ENCODE data around the gene LMAN1L. TPM values are rescaled to one million over a fixed set of nuclear protein-coding genes. Genes with fewer than 3 reads are reported as not detected.
A peak's percentile ranks its signal among the peaks of the same experiment; 100 is the strongest.

Gene LMAN1L
- total RNA-seq, 3 donors from 2014 or later, result 0.15 TPM; not detected in 2

DNA sequence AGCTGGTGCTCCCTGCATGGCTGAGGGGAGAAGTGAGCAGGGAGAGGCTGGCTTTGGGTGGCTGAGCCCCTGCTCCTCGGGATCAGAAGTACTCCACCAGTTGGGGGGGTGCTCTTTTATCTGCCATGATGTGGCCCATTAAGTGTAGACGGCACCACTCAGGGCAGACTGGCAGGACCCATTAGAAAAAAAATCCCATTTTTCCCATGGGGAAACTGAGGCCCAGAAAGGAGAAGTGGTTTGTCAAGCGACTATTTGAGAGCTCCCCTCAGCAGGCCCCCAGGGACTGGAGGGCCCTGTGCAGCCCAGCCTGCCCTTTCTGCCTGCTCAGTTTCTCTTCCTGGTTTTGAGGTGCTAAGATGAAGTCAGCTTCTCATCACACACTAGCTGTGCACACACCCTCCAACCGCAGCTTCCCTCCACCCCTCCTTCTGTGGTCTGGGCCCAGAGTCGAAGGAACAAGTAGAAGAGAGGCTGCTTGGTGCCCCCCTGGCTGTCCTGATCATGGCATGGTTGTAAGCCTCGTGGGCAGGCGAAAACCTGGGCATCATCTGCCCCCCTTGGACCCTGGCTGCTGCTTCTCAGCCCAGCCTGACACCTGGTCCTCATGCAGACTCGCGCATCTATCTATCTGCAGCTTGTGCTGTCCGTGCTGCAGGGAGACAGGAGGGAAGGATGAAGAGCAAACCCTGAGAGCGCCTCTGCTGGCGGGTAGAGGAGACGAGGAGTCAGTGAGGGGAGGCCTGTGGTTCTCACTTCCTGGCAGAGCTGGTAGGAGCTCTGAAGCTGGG lies 25.2 kb upstream of the LMAN1L start:
- H3K27ac ChIP-seq, result peak overlapping the region; percentile 60 to 84
- intact Hi-C loops (cut with DNase I; ENCODE audit: low total_unique reads), result no loop called here
- H3K36me3 ChIP-seq, result no peaks in the 10 kb centered on the region
- DNase-seq (ENCODE audit: low spot score in 2 of 2), result peak in 1 of 2 donors; percentile 62
- peaks cover 30 to 45% of the 10 kb centered on the region in 2 donors for H3K4me1 ChIP-seq
- TF ChIP-seq, protein P1, sequence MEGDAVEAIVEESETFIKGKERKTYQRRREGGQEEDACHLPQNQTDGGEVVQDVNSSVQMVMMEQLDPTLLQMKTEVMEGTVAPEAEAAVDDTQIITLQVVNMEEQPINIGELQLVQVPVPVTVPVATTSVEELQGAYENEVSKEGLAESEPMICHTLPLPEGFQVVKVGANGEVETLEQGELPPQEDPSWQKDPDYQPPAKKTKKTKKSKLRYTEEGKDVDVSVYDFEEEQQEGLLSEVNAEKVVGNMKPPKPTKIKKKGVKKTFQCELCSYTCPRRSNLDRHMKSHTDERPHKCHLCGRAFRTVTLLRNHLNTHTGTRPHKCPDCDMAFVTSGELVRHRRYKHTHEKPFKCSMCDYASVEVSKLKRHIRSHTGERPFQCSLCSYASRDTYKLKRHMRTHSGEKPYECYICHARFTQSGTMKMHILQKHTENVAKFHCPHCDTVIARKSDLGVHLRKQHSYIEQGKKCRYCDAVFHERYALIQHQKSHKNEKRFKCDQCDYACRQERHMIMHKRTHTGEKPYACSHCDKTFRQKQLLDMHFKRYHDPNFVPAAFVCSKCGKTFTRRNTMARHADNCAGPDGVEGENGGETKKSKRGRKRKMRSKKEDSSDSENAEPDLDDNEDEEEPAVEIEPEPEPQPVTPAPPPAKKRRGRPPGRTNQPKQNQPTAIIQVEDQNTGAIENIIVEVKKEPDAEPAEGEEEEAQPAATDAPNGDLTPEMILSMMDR (IDR thresholded peaks at IDR 0.05), result no peak
- TF ChIP-seq POLR2AphosphoS5 (IDR thresholded peaks at IDR 0.05) (no peak), POLR2A (IDR thresholded peaks at IDR 0.05) (no peak)
- no peak overlapping the region for H3K4me3 ChIP-seq
- H3K9me3 ChIP-seq, result no peaks in the 10 kb centered on the region
- H3K27me3 ChIP-seq, result no peaks in the 10 kb centered on the region

DNA sequence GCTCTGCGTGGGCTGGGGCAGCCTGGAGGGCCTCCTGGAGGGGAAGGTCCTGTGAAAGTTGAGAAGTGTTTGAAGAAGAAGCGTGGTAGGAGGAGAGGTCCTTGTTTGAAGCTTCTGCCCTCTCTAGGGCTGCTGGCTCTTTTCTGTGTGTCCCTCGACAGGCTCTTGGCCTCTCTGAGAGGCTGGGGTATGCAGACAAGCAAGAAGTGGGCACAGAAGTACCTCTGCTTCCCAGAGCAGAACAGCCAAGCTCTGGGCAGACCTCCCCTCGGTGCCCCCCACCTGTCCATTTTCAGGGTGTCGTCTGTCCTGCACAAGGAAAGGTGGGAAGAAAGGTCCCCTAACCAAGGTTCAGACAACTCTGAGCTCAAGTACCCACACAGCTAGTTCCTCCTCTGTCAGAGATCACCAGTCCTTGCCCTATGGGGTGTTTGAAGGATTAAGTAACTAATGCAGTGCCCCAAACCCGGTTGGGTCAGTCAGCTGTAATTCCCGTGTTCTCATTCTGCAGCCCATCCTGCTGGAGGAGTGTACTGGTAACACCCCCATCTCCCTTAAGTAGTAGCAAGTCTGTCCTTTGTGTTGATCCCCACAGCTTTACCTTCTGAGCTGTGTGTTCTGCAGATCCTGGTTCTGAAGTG lies 24.5 kb upstream of the LMAN1L start:
- no peaks in the 10 kb centered on the region for H3K36me3 ChIP-seq
- H3K4me1 ChIP-seq, result peaks cover 27 to 42% of the 10 kb centered on the region in 2 donors
- no peaks in the 10 kb centered on the region for H3K9me3 ChIP-seq
- no peak overlapping the region for H3K4me3 ChIP-seq
- H3K27me3 ChIP-seq, result no peaks in the 10 kb centered on the region
- no peak for TF ChIP-seq POLR2A (IDR thresholded peaks at IDR 0.05)
- TF ChIP-seq, protein P1 (IDR thresholded peaks at IDR 0.05), result no peak
- no peak for TF ChIP-seq POLR2AphosphoS5 (IDR thresholded peaks at IDR 0.05)
- H3K27ac ChIP-seq, result peak overlapping the region; percentile 60 to 84
- intact Hi-C loops (cut with DNase I; ENCODE audit: low total_unique reads), result no loop called here
- no peak for DNase-seq (ENCODE audit: low spot score in 2 of 2)

DNA sequence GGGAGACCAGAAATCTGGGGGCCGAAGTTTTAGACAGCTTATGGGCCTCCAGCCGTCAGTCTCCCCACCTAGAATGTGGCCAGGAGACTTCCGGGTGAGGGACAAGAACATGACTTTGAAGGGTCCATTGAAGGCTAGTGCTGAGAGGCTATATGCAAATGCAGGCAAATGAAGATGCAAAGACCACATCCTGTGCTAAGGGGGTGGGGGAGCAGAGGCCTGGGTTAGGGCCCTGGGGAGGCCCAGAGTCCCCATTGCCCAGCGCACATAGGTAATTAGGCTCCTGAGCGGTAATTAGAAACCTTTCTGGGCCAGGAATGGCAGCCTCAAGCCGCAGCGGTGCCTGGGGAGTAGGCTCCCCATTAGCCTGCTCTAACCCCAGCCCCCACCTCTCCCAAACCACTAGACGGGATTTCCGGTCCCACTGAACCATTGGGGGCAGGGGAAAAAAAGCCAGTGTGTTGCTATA lies 23.9 kb upstream of the LMAN1L start:
- no peaks in the 10 kb centered on the region for H3K27me3 ChIP-seq
- intact Hi-C loops (cut with DNase I; ENCODE audit: low total_unique reads), result loop anchor here (1.0 kb wide), 1 partner anchor 35 kb away; no protein-coding TSS in a partner anchor
- peaks cover 23 to 36% of the 10 kb centered on the region in 2 donors for H3K4me1 ChIP-seq
- H3K36me3 ChIP-seq, result no peaks in the 10 kb centered on the region
- DNase-seq (ENCODE audit: low spot score in 2 of 2), result no peak
- no peaks in the 10 kb centered on the region for H3K9me3 ChIP-seq
- TF ChIP-seq POLR2AphosphoS5 (IDR thresholded peaks at IDR 0.05), result no peak
- no peak for TF ChIP-seq POLR2A (IDR thresholded peaks at IDR 0.05)
- TF ChIP-seq, protein P1 (IDR thresholded peaks at IDR 0.05), result no peak
- peak overlapping the region; percentile 60 to 84 for H3K27ac ChIP-seq
- peak overlapping the region in 1 of 3 donors; percentile 25 for H3K4me3 ChIP-seq

DNA sequence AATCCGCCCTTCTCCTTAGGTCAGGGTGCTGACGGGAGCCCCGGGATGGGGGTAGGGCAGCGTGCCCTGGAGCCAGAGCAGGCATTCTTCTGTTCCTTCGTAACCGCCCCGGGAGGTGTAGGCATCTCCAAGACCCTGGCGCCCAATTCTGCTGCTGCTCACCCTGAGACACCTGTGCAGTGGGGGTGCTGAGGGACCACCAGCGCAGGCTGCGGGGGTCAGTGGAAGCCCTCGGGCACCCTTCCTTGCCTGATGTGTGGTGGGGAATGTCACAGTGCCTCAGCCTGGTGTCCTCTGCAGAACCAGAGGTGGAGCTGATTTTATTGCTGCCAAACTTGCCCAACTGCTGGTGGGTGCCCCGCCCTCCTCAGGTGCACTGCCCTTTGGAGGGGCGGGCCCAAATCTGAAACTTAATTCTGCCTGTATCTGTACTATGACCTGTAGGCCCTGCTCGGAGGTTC lies 23.4 kb upstream of the LMAN1L start:
- intact Hi-C loops (cut with DNase I; ENCODE audit: low total_unique reads), result loop anchor here (1.0 kb wide), 1 partner anchor 36 kb away; no protein-coding TSS in a partner anchor
- Histone ChIP-seq H3K4me3 (peak overlapping the region in 1 of 3 donors; percentile 25), H3K4me1 (peaks cover 23 to 31% of the 10 kb centered on the region in 2 donors)

More for the DNA sequence above, 23.4 kb upstream of the LMAN1L start:
- Histone ChIP-seq H3K9me3 (no peaks in the 10 kb centered on the region), H3K36me3 (no peaks in the 10 kb centered on the region), H3K27me3 (no peaks in the 10 kb centered on the region), H3K27ac (peak overlapping the region; percentile 60 to 84)
- no peak for DNase-seq (ENCODE audit: low spot score in 2 of 2)
- TF ChIP-seq POLR2A (IDR thresholded peaks at IDR 0.05) (no peak), POLR2AphosphoS5 (IDR thresholded peaks at IDR 0.05) (no peak)
- TF ChIP-seq, protein P1 (IDR thresholded peaks at IDR 0.05), result no peak

Data from breast epithelium (tissue), 4 donors.